ENCODE results near the gene SCD. TPM values are rescaled to one million over a fixed set of nuclear protein-coding genes. Genes with fewer than 3 reads are reported as not detected.

SCD gene
- polyA plus RNA-seq, 1 donor, result 36.3 TPM

DNA sequence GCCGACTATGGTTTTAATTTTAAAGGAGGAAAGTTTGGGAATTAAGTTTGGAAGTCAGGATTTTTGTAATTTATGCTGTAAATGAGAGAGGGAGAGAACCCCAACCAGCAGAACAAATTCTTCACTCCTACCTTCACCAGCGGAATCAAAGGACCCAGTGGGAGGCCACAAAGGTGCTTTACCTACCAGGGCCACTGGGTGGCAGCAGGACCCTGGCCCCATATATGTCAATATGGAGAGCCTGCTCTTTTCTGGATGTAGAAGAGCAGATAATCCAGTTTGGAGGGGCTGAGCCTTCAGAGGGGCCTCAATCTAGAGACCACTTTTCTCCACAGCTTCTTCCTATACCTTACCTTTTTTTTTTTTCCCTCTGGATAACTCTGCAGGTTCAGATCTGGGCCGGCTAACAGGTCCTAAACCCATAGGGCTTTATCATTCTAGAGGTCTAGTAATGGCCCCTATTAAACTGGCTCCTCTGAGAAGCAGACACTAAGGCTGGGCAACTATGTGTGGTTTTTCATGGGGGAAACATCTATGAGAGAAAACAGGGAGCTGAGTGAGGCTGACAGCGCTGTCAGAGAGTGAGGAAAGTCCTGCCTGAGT, 8.5 kb upstream of the SCD start:
- DNase-seq, result peak; percentile 53

DNA sequence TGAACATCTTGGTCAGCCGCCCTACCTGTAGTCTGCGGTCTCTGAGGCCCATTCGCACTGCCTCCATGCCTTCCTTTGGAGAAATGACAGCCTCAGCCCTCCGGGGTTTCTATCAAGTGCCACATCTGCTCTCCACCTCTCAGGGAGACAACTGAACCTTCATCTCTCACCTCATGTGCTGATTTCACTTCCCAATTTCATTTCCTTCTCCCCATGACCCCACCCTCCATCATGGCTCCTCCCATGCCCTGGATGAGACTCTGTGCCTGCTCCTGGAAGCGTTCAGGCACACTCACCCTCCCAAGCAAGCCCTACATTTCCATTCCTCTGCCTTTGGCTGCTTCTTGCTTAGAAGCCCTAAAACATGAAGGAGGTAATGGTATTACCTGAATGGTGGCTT, 7.8 kb upstream of the SCD start:
- DNase-seq, result no peak

DNA sequence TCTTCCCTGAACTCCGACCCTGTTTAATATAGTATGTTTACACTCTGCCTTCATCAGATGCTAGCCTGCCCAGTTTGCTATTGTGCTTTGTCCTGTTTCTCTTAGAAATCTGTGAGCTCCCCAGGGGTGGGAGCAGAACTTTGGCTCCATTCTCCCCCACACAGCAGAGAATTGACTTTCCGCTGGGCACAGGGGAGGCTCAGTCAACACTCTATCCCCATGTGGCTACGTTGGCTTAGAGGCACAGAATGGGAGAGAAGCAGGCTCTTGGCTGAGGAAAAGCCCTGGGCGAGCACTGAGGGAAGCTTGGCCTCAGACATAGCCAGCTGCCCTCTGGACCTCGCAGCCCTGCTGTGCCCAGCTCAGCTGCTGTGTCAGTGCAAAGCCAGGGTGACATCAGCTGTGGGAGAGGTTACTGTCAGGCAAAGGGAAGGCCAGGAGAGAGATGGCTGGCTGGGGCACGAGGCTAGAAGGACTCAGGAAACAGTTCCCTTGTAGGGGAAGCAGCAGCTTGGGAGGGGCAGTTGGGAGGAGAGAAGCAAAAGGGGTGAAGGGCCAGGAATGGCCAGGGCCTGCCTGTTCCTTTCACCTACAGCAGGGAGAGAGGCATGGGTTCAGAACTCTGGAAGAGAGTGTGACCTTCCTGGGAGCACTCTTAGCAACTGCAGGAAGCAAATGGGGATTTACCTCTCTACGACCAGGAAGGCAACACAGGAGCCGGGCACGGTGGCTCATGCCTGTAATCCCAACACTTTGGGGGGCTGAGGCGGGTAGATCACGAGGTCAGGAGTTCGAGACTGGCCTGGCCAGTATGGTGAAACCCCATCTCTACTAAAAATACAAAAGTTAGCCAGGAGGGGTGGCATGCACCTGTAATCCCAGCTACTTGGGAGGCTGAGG, 5.8 kb upstream of the SCD start:
- DNase-seq, result no peak

DNA sequence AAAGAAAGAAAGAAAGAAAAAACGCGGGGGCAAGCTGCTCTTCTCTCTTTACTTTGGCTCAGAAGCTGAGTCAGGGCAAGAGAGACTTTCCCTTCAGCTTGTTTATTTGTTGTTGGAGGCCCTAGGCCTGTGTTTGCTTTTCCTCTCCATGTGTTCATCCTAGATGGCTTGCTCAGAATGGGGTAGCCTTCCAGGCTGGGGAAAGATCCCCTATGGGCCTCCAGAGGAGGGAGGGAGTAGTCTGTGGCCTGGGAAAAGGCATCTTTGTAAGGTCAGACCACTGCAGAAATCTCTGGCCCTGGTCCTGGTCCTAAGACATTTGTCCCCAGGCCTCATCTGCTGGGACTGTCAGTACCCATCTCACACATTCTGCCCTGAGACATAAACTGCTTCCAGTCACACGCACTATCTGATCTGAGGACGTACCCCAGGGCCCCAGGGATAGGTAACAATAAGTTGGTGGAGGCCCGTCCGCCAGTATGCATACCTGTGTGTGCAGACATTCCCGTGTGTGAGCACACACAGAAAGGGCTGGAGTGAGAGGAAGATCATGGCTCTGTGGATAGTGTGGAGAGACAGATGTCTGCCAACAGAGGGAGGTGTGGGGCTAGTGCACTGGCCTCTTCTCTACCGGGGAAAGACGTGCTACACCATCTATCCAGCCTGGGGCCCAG, 4.9 kb upstream of the SCD start:
- no peak for DNase-seq

DNA sequence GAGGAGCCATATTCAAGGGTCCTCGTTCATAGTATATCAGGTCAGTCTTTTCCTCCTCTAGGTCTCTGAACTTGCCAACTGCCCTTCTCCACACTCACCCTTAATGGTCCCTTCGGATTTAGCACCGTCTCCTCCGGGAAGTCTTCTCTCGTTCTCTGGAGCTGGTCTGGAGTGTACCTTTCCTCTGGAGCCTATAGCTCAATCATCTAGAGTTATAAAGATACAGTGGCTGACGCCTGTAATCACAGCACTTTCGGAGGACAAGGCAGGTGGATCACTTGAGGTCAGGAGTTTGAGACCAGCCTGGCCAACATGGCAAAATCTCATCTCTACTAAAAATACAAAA, 4.4 kb upstream of the SCD start:
- DNase-seq, result no peak

DNA sequence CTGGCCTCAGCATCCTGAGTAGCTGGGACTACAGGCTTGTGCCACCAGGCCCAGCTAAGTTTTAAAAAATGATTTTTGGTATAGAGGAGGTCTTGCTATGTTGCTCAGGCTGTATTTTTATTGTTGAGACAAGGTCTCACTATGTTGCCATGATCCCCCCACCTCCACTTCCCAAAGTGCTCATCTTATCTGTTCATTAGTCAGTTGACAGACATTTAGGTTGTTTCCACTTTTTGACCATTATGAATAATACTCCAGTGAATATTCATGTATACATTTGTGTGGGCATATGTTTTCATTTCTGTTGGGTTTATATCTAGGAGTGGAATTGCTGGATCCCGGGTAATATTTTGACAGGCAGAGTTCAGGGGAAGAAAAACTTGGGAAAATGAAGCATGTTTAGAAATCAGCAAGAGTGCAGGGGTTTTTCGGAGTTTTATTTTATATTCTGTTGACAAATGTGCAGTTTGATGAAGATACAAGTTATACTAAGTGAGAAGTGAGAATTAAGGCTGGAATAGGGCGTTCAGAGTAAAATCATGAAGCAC, 2.7 kb upstream of the SCD start:
- no peak for DNase-seq

DNA sequence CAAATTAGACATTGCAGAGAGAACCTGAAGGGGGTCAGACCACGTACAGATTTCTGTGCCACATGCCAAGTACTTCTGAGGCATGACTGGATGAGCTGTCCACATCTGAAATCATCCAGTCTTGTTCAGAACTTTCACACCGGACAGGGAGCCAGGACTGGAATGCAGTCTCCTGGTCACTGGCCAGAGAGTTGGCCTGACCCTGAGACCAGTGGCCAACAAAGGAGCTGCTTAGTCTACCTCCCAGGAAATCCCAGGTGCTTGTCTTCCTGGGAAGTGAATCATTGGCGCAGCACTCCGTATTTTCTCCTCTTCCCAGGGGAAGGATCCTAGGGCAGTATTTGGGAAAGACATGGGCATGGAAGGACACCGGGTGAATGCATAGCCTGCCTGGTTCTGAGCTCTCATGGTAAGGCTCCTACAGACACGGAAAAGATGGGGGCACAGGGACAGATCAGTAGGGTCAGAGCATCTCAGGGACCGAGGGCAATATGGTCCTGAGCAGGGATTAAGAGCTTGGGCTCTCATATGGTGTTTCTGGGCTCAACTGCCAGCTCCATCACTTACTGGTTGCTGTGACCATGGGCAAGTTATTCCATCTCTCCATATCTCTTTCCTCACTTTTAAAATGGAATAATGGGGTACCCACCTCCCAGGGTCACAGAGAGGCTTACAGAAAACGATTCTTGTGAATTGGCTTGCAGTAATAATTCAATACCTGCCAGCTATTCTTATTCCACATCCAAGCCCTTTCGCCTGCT, 1.3 kb upstream of the SCD start:
- DNase-seq, result no peak

DNA sequence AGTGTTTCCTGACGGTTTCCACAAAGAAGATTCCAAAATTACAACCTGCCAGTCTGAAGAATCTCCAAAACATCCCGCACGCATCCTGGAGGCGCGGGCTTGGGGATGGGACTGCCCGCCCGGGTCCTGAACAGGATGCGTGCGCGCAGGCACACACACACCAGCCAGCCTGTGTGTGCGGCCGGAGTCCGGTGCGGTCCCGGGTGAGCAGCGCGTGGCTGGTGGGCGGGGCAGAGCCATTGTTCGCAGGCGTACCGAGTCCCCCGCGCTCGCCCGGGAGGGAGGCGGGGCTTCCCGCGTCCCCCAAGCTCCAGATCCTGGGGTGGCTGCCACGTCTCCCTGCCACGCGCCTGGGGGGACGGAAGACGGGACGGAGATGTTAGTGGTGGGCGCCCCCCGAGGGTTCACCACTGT, 675 bp upstream of the SCD start:
- peak; percentile 55 for DNase-seq

DNA sequence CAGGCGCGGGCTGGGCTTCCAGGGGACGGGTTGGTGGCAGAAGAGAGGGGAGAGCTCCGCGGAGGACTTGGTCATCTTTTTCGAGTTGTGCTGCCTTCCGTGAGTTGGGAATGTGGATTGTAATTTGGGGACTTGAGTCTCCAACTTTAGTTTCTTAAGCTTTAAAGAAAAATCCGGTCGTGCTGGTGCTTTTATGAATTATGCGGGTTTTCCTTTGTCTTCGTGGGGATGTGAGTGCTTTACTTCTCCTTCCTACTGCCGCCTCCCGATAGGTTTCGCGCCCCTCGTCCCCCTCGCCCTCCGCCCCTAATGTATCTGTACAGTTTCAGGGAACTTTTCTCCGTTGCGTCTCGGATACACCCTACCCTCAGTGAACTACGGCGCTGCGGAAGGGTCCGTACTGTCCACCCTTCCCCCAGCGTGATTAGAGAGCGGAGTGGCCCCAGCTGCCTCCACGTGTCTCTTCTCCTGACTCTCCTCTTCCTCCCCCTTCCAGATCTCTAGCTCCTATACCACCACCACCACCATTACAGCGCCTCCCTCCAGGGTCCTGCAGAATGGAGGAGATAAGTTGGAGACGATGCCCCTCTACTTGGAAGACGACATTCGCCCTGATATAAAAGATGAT, 649 bp downstream of the SCD start:
- DNase-seq, result no peak

DNA sequence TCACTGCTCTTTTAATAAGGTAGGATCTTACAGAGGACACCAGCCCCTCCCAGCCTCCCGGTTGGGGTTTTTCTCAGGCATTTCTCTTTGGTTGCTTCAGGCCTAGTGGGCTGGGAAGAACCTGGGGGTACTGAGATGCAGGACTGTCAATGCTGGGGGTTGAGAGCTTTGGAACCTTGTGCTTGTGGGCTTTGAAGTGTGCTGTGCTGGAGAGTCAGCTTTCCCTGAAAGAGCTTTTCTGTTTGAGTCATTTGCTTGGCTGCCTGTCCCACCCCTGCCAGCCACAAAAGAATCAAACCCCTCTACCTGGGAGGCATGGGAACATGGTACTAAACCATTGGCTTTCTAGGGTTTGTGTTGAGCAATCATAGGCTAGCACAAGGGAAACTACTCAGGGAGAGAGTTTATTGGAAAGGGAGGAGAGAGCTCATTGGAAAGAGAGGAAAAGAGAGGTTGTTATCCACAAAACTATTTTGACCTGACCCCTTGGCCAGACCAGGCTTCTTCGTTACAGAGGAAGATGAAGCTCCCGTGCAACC, 1.4 kb downstream of the SCD start:
- no peak for DNase-seq

DNA sequence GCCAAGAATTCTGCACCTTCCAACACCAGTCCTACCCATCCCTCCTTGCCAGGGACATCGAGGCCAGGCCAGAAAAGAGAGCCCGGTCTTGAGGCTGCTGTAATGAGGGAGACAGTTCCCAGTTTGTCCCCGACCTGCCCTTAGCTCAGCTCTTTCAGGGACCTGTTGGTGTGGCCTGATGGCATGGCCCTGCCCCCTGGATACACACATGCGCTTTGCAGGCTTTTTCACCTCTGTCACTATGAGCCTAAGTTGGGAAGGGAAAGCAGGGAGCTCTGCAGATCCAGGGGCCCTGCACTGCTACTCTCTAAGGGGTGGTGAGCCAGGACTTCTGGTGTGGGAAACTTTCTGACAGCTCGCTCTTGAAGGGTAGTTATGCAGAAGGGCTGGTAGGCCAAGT, 2.1 kb downstream of the SCD start:
- DNase-seq, result no peak

DNA sequence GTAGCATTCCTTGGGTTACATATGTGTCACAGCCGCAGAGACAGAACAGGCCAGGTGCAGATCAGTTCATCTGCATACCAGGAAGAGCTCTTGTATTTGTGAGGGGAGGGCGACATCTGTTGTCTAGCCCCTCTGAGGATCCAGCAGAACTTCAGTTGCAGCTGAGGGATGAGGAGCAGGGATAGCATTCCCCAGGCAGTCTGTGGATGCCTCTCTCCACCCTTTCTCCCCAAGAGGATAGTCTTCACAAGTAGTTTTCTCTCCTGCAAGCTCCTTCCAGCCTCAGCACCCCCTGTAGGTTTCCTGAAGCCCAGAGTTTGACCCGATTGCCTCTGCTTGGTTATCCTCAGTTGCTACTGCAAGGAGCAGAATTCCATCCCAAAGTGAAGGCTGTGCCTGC, 2.6 kb downstream of the SCD start:
- no peak for DNase-seq

DNA sequence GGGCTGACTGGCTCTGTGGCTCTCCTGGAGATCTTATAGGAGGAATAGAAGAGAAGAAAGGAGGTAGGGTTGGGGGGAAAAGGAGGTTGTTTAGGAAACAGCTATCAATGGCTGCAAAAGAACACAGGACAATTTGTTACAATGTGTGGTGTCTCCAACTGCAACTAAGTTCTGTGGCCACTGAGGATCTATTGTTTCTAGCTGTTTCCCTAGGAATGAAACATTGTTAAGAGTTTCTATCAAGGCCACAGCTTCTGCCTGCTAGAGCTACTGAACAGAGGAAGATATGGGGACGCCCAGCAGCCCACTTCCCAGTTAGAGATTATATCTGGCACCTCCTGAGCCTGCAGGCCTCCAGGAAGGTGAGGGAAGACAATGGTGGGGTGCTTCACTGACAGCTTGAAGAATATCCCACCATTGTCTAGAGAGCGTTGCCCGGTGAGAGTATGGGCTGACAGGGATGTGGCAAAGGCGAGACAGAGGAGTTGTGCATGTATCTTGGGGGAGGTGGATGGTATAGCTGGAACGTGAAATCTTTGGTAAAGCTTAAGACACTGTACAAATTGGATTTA, 4.0 kb downstream of the SCD start:
- DNase-seq, result no peak

DNA sequence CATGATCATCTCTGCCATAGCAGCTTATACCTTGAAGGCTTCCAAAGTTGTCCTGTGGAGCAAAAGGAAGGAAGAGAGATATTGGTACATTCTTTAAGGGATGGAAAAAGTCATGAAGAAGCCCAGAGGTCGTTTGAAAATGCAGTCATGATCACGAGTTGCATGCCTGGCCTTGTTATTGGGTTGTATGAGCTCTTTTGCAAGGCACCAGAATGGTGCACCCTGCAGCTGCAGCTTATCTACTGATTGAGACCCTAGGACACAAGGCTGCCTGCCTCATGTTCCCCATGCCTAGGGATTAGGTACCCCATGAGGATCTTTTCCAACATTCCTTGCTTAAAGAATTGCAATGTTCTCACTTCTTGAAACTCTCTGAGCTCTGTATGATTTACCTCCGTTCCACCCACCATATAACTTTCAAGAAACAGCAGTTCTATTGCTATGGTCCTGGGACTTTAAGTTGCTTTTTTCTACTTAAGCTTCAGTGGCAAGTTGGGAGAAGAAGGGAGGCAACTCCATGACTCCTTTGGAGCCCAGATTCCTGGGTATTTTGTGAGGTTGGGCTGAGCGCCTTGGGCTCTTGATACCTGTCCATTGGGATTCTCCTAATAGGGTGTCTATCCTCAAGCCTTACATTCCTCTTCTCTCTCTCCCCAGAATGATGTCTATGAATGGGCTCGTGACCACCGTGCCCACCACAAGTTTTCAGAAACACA, 6.9 kb downstream of the SCD start:
- DNase-seq, result no peak

DNA sequence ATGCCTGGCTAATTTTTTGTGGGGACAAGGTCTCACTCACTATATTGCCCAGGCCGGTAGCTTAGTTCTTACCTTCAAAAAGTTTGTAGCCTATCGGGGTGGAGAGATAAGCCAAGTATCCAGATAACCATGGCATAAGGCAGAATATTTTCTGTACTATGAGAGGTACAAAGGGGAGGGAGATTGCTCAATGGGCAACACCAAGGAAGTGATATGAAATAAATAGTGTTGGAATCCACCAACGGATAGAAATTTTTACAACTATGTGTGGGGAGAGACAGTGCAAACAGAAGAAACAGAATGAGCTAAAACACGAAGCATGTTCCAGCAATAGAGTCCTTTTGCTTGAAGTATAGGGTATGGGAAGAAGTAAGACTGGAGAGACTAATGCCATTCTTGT, 8.1 kb downstream of the SCD start:
- no peak for DNase-seq

DNA sequence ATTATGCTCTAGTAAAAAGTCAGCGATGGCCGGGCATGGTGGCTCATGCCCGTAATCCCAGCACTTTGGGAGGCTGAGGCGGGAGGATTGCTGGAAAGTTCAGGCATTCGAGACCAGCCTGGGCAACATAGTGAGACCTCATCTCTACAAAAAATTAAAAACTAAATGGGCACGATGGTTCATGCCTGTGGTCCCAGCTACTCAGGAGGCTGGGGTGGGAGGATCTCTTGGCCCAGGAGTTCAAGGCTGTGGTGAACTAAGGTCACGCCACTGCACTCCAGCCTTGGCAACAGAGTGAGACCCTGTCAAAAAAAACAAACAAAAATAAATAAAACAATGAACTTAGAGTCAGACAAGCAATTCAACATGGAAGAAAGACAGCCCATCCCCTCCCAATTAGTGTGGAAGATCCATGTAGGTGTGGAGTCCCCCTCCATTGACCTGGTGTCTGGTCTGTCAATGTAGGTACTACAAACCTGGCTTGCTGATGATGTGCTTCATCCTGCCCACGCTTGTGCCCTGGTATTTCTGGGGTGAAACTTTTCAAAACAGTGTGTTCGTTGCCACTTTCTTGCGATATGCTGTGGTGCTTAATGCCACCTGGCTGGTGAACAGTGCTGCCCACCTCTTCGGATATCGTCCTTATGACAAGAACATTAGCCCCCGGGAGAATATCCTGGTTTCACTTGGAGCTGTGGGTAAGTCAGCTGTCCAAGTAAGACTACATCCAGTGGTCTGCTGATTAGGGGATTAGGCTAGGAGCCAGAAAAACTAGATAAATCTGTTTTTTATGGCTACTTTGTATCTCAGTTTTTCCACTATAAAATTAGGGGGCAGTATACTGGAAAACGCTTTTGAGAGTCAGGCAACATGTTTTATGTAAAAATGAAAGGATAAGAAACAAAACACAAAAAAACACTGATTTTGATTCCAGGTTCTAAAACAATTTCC, 9.3 kb downstream of the SCD start:
- DNase-seq, result no peak

DNA sequence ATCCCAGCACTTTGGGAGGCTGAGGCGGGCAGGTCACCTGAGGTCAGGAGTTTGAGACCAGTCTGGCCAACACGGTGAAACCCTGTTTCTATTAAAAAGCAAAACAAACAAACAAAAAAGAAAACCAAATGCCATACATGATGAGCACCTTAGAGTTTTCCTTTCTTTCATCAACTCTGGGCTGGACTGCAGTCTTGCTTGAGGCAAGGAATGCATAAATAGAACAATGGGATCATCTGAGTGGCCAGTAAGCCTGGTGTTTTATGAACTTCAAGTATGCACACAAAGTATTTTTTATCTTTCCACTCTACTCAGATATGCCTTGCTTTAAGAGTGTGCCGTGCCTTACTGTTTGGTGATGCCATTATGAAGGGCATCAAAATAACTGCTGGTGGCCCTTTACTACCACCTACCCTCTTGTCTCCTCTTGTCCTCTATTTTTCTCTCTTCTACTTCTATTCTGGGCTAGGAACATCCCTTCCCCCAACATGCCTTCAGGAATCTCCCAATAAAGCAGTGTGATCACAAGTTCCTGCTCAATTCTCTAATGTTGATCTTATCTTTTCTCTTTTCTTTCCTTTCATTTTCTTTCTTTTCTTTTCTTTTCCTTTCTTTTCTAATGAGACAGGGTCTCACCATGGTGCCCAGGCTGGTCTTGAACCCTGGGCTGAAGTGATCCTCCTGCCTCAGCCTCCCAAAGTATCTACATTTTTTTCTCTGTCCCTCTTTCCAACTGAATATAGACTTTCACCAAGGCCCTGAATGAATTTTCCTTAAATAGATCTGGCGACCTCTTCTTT, 10.2 kb downstream of the SCD start:
- no peak for DNase-seq

DNA sequence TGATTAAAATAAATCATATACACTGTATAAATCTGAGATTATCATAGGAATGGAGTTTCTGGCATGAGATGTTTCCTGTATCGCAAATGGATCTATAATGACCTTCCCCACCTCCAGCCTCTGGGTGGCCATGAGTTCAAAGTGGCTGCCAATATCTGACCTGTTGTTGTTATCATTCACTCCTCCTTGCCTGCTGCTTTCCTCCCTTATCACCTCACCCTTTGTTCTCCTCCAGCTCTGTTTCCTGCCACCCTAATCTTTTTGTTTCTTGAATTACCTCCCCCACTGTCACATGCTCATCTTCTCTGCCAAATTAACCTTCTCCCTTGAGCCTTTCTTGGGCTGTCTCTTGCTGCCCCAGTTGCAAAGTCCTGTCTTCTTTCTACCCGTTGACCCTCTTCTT, 12.0 kb downstream of the SCD start:
- no peak for DNase-seq
